ENCODE data around the gene FBN1.

FBN1 gene

DNA sequence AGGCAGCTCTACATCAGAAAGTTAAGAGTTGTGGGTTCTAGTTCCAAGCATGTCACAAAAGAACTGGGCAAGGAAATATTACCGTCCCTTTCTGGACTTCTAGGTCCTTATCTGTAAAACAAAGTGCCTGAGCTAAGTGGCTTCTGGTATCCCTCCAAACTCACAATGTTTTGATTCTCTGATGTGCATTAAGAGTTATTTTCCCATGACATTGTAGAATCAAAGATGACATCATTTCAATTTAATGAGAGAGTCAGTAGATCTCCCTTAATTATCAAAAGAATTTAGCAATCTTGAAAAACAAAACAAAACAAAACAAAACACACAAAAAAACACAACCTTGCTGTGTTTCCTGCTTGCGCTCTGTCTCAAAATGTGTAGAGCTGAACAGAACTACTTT, 225.6 kb downstream of the FBN1 start:
- no peak for DNase-seq

- no peak for DNase-seq
Observed at GRCh38 chr15:48418343-48418742, 227.2 kb downstream of the FBN1 start.

- DNase-seq, result no peak
Observed at GRCh38 chr15:48416301-48416700, 229.2 kb downstream of the FBN1 start.

DNA sequence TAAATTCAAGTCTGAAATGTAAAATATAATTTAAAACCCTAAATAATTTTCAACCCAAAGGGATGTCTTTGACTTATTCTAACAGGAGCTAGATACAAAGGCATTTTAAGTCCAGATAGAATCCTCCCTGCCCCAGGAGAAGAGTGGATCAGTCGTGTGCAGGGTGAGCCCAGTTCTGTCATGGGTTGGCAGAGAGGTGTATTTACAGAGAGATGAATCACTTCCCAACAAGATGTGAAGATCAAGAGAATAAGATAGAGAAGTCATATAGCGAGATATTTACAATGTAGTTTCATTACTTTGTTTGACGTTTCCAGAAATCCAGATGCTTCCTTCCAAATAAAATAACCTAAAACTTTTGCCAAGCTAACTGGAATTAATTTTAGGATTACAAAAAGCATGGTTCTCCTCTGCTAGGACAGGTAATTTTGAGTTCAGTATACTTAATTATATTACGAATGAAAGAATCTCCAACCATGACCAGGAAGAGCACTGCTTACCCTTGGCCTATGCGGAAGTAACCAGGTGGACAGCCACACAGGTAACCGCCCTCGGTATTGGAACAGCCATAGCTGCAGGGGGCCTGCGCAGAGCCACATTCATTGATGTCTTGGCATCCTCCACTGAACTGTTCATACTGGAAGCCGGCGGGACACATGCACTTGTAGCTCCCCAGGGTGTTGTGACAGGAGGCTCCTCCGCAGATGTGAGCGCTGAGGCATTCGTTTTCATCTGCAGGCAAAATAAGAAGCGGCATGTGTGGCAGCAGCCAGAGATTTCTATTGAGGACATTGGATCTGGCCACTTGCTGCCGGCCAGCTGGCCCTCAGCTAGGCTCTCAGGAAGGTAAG, 230.2 kb downstream of the FBN1 start:
- no peak for DNase-seq

DNA sequence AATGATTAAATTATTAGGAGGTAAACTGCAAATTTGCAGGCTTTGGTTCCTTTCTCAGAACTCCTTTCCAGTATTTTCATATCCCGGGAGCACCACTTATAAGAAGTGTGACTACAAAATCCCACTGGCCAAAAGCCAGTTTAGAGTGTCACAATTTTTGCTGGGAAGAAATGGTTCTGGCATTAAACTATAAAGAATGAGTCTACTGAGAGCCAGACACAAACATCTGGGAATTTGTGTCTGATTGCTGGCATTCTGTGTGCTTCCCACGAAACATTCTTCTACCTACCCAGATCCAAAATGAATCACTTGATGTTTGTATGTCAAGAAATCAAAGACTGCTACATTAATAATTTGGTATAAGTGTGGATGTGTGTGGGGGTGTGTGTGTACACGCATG, 231.5 kb downstream of the FBN1 start:
- DNase-seq, result no peak

GRCh38 chr15:48413304-48413703, 232.2 kb downstream of the FBN1 start:
- no peak for DNase-seq

DNA sequence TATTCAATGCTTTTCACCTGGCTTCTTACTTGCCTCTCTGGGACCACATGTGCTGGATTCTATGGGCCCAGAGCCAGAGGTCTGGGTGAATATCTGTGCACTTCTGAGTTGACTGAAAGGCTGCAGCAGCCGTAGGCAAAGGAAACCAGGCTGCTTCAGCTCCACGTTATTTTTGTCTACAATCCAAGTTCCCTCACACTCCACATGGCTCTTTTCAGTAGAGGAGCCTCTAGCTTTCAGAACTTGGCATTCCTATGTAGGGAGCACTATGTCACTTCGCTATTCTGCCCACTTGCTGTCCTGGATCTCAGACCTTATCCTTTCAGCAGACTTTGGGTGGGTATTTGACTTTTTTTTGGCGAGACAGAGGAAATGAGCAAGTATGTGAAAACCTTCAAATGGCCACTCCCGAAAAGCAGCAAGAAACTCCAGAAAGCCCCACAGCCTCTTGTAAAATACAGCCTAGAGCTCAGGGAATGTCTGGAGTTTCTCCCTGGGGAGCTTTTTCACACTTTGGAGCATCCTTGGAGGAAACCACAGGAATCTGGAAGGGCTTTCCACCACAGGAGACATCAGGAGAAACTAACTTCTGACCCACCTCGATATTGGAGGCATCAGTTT, 233.4 kb downstream of the FBN1 start:
- no peak for DNase-seq

- no peak for DNase-seq
Observed at GRCh38 chr15:48409623-48410022, 235.9 kb downstream of the FBN1 start.

- no peak for DNase-seq
Observed at GRCh38 chr15:48408327-48408726, 237.2 kb downstream of the FBN1 start.

- DNase-seq, result no peak
Observed at GRCh38 chr15:48407646-48408045, 237.9 kb downstream of the FBN1 start.

DNA sequence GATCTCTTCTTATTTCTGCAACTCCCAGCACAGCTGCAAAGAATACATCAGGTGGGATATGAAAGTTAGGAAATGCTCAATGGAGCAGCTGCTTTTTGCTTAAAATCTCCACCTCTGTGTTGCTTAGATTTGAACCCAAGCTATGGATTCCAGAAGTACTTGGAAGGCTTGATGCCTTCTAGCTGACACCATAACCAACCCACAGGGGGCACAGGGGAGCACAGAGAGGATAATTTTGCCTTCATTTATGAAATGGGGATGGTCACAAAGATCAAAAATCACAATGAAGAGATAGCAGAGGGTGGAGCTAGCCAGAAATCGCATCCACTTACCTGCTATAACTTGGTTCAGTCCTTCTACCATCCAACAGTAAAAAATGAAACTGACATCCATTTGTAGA, 238.6 kb downstream of the FBN1 start:
- no peak for DNase-seq

DNA sequence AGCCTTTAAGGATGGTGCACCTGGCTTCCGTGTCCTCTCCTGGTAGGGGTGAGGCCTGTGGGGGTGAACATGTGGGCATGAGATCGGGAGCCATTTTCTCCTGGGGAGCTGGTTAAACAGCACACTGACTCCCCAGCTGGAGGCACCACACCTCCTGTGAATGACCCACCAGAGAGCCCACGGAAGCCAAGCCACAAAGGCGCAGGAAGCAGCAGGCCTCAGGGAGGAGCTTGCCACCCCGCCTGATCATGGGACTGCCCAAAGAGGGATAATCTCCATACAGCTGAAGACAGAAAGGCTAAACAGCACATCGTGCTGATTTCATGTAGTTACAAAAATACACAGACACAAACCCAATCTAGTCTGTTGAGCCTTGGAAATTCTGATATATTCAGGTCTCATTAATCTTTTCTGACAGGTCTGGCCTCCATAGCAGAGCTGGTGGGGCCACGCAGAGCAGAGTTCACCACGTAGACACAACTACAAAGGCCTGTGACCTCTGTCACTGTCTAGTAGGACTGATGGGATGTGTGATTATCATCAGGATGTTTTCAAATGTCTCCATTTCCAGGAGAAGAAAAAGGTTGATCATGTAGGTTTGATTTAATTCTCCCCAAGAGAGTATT, 239.1 kb downstream of the FBN1 start:
- DNase-seq, result no peak

DNA sequence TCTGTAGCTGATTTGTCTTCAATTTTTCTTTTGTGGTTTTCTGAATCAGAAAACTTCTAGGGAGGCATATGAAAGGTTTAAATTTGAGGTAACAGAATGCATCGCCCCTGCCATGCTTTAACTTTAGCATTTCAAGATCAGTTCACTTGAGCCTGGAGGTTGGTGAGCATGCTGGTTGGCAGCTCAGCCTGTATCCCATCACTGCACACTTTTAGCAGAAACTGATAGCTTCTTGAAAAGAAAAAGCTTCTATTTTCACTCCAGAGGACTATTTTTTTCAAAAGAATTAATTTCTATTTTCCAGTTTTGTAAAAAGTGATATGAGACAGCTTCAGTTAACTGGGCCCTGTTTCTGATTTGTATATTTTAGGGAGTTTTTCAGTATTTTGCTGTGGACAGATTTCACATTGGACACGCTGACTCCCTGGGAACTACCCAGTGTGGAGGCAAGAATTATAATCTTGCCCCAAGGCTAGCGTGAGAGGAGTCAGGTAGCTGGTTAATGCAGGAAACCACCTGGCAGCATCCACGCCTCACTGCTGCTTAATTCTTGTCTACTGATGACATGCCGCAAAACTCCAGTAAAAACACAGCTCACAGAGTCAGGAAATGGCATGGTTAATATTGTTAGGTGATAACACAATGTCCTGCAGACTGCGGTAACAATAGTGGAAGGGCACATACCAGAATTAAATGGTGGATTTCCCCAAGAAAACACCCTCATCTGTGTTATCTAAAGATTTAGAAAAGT, 242.9 kb downstream of the FBN1 start:
- no peak for DNase-seq

GRCh38 chr15:48400086-48400485, 245.4 kb downstream of the FBN1 start:
- DNase-seq, result peak in 1 of 2 experiments; percentile 12

DNA sequence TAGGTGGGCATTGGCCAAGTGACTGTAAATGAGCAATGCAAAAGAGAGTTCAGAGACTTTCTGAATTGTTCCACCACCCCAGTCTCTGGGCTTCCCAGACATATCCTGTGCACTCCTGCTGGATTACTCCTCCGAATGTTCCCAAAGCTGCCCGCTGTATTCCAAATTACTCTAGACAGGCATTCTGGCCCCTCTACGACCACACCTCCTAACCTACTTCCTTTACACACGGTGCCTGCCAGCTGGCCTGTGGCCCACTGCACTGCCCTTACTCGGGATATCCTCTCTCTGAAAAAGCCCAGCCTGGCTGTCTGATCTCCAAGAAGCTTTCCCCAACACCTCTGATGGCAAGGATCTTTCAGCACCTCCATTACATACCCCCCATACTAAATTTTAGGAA, 247.7 kb downstream of the FBN1 start:
- DNase-seq, result no peak

GRCh38 chr15:48396020-48396419, 249.5 kb downstream of the FBN1 start:
- no peak for DNase-seq

GRCh38 chr15:48395521-48396011, 249.9 kb downstream of the FBN1 start:
- no peak for DNase-seq

DNA sequence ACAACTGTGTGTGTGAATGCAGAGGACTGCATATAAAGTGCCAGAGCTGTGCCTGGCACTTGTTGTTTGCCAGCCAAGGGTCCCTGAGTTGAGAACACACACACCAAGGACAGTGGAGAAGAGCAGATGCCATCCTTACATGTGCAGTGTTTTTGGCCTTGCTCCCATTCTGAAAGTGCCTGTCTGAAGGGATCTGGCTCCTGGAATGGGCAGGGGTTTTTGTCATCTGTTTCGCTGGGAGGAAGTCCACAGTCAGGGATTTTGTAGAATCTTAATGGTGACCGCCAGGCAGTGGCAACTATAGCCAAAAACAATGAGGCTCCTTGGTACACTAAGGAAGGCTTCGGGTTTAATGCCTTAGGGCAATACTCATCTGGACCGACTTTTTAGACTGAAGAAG, 250.5 kb downstream of the FBN1 start:
- no peak for DNase-seq

GRCh38 chr15:48393645-48394506, 251.6 kb downstream of the FBN1 start:
- DNase-seq, result peak; percentile 21 to 60

DNA sequence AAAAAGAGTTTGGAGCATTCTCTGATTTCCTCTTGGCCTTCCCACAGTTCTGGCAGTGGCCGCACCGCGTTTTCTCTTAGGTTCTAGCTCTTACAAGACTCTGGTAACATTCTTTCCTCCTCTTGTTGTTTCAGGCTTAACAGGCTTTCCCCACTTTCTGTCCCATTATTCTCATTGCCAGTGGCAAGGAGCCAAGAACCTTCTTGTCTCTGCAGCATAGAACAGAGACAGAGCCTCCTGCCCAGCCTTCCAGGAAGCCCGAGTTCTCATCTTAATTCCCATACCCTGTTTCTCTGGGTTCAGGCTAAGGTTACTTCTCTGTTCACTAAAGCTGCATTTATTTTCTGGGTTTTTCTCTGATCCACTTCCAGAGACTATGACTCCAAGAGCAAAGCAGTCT, 253.2 kb downstream of the FBN1 start:
- DNase-seq, result no peak

DNA sequence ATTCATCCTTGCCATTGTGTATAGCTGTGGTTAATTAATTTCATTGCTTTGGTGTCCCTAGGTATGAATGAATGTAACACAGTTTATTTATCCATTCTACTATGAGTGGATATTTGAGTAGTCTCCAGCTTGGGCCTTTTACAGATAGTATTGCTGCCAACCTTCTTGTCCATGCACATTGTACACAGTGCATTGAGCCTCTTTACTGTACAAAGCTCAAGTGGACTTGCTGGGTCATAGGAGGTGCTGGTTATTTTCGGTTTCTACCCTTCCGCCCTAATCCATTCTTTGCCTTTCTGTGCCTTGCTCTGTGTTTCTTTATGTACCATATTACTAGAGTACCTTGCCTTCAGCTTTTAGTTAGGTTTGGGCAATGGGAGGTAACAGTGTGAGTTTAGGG, 253.6 kb downstream of the FBN1 start:
- DNase-seq, result no peak

- DNase-seq, result no peak
Observed at GRCh38 chr15:48389691-48390143, 255.8 kb downstream of the FBN1 start.
